Lung (tissue), 12 donors: ENCODE data around the gene SMCR8. TPM values are rescaled to one million over a fixed set of nuclear protein-coding genes. Genes with fewer than 3 reads are reported as not detected.

Experiments used
- ATAC-seq: fragments of 200-7000 bp; cut with Tn5 transposase; one replicate; pipeline ENCODE4 v1.9.1; 2020; ENCODE audit warnings: moderate number of reproducible peaks; ENCODE audit not compliant: insufficient read depth, low FRiP score
- DNase-seq, 3 donors: peaks; one replicate each; pipeline ENCODE4 v3.0.0-alpha.2; 2013 to 2017
- H3K27ac ChIP-seq, 2 donors: one replicate each; pipeline ENCODE4 v1.5.1; 2013; ENCODE audit warnings: mild to moderate bottlenecking in 2 of 2, moderate library complexity in 2 of 2, control low read depth in 1 of 2, inconsistent platforms in 1 of 2, low read depth in 1 of 2, low read length in 1 of 2
- H3K27me3 ChIP-seq, 3 donors: one replicate each; pipeline ENCODE4 v1.5.1; 2013; ENCODE audit warnings: low read length in 2 of 3; ENCODE audit not compliant: control insufficient read depth in 3 of 3, insufficient read depth in 3 of 3
- H3K36me3 ChIP-seq, 4 donors: one replicate each; pipeline ENCODE4 v1.5.1; 2013; ENCODE audit warnings: low read length in 4 of 4, mild to moderate bottlenecking in 1 of 4, moderate library complexity in 1 of 4; ENCODE audit not compliant: control insufficient read depth in 4 of 4, insufficient read depth in 4 of 4
- H3K4me1 ChIP-seq, 5 donors: one replicate each; pipeline ENCODE4 v1.5.1; 2013; ENCODE audit warnings: low read length in 5 of 5, mild to moderate bottlenecking in 2 of 5, moderate library complexity in 1 of 5; ENCODE audit not compliant: control insufficient read depth in 5 of 5, insufficient read depth in 5 of 5
- H3K4me3 ChIP-seq: one replicate; pipeline ENCODE4 v1.5.1; 2013; ENCODE audit warnings: mild to moderate bottlenecking, control low read depth, moderate library complexity
- H3K9ac ChIP-seq, 2 donors: one replicate each; pipeline ENCODE4 v1.5.1; 2013; ENCODE audit warnings: low read length in 2 of 2, control low read depth in 1 of 2; ENCODE audit not compliant: insufficient read depth in 1 of 2
- H3K9me3 ChIP-seq, 4 donors: one replicate each; pipeline ENCODE4 v1.5.1; 2013; ENCODE audit warnings: low read length in 3 of 4, mild to moderate bottlenecking in 1 of 4, moderate library complexity in 1 of 4; ENCODE audit not compliant: control insufficient read depth in 4 of 4, insufficient read depth in 3 of 4
- CTCF ChIP-seq: IDR thresholded peaks from 2 replicates; pipeline ENCODE4 v1.5.1; 2012; ENCODE audit warnings: mild to moderate bottlenecking; ENCODE audit errors: control extremely low read depth, extremely low read depth
- WGBS, 2 donors: extraction: QIAGEN DNeasy Blood & Tissue Kit; methylation state at CpG; one replicate each; pipeline ENCODE4 v1.1.7; 2013; 5-methylcytosine and 5-hydroxymethylcytosine counted together
- polyA plus RNA-seq, 2 donors: library from polyadenylated mRNA; stranded (reverse); fragments of 200-250 nt; gene quantifications; one replicate each; pipeline ENCODE4 v1.2.1, GENCODE V29; 2013
- total RNA-seq, 2 donors: library from RNA; depleted of rRNA in 1 of 2; stranded (reverse); fragments of >200 nt in 1 of 2; gene quantifications; one replicate each; pipeline ENCODE4 v1.2.1, GENCODE V29; 2014 to 2021
- donor health status: control.
- donor health status: control.
- donor health status: Bipolar disorder and iron deficiency.
- donor health status: healthy.
- donor health status: DM: yes; HTN: yes; CAD: no.

SMCR8 gene
- total and polyA plus RNA-seq, 4 donors: 4.2 to 20.9 (median 15.1) TPM

GRCh38 chr17:18319604-18320256 lies 4.6 kb downstream of the SMCR8 start:
- no peaks in the 10 kb centered on the region for H3K27me3 ChIP-seq
- H3K4me1 ChIP-seq: peaks cover 3 to 33% (median 23%) of the 10 kb centered on the region in 5 donors
- H3K36me3 ChIP-seq: peaks cover 2 to 57% (median 22%) of the 10 kb centered on the region in 4 donors
- no peak overlapping the region for H3K27ac ChIP-seq
- 70 to 80% methylated on average over 13 of the region's 13 CpGs for WGBS, 2 donors
- H3K9ac ChIP-seq: no peak overlapping the region
- DNase-seq (peak; percentile 30 to 71 (median 55)), ATAC-seq (no peak)
- no peak for TF ChIP-seq CTCF
- no peak overlapping the region for H3K4me3 ChIP-seq
- H3K9me3 ChIP-seq: no peaks in the 10 kb centered on the region

GRCh38 chr17:18320301-18320700 lies 5.2 kb downstream of the SMCR8 start:
- H3K4me1 ChIP-seq: peaks cover 3 to 33% (median 23%) of the 10 kb centered on the region in 5 donors
- TF ChIP-seq CTCF: no peak
- no peak overlapping the region for H3K27ac ChIP-seq
- 92 to 93% methylated on average over 7 of the region's 7 CpGs for WGBS, 2 donors
- H3K36me3 ChIP-seq: peaks cover 2 to 63% (median 27%) of the 10 kb centered on the region in 4 donors
- no peak overlapping the region for H3K9ac ChIP-seq
- no peak overlapping the region for H3K4me3 ChIP-seq
- DNase-seq: no peak
- ATAC-seq: no peak
- no peaks in the 10 kb centered on the region for H3K27me3 ChIP-seq
- no peaks in the 10 kb centered on the region for H3K9me3 ChIP-seq

GRCh38 chr17:18321309-18321708 lies 6.2 kb downstream of the SMCR8 start:
- DNase-seq: no peak
- no peak overlapping the region for H3K9ac ChIP-seq
- H3K4me1 ChIP-seq: peaks cover 3 to 26% (median 16%) of the 10 kb centered on the region in 5 donors
- peaks cover 2 to 64% (median 30%) of the 10 kb centered on the region in 4 donors for H3K36me3 ChIP-seq
- H3K9me3 ChIP-seq: no peaks in the 10 kb centered on the region
- no peak for TF ChIP-seq CTCF
- H3K27me3 ChIP-seq: no peaks in the 10 kb centered on the region
- ATAC-seq: no peak
- H3K27ac ChIP-seq: no peak overlapping the region
- H3K4me3 ChIP-seq: no peak overlapping the region
- 77 to 87% methylated on average over 5 of the region's 5 CpGs for WGBS, 2 donors
